ENCODE results near the gene COL16A1.

COL16A1 gene

GRCh38 chr1:31705080-31705866 lies 1.5 kb upstream of the COL16A1 start:
- DNase-seq: peak; percentile 42 to 43

GRCh38 chr1:31704271-31705079 lies 658 bp upstream of the COL16A1 start:
- DNase-seq: no peak

- DNase-seq: no peak
Observed at GRCh38 chr1:31702836-31703404, 897 bp downstream of the COL16A1 start.

GRCh38 chr1:31701091-31701736 lies 2.6 kb downstream of the COL16A1 start:
- peak; percentile 21 to 22 for DNase-seq

GRCh38 chr1:31700468-31701090 lies 3.2 kb downstream of the COL16A1 start:
- DNase-seq: no peak

- DNase-seq: no peak
Observed at GRCh38 chr1:31699341-31699891, 4.4 kb downstream of the COL16A1 start.

- DNase-seq: no peak
Observed at GRCh38 chr1:31697369-31697984, 6.3 kb downstream of the COL16A1 start.

DNA sequence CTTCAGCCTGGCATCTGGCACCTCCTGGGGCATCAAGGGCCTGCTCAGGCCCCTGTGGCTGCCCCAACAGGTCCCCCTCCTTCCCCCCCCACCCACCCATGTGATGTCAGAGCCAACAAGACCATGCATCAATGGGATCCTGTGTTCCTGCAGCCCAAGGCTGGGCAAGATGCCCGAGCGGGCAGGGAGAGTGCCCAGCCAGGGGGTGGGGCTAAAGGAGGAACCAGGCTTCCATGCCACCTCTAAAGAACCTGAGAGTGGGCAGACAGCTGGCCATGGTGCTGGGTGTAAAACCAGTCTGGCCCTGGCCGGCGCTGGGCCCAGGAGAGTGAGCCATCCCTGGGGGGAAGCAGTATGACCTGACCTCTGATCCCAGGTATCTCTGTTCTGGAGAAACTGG lies 7.6 kb downstream of the COL16A1 start:
- no peak for DNase-seq

DNA sequence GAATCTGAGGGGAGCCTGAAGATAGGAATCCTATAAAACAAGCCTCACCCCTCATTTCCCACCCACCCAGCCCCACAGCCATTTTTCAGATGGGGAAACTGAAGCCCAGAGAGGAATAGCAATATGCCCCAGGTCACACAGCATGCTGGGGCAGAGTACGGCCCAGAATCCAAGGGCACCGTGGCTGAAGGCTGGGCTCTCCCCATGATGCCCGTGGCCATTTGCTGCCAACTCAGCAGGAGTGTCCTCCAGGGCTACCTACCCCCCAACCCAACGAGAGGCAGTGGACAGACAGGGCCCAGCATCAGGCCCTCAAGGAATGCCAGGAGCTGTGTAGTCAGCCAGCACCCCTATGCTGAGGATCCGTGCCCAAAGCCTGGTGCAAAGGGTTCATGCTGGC lies 8.5 kb downstream of the COL16A1 start:
- DNase-seq: no peak

GRCh38 chr1:31694964-31695313 lies 8.9 kb downstream of the COL16A1 start:
- DNase-seq: no peak

- DNase-seq: no peak
Observed at GRCh38 chr1:31694069-31694963, 9.5 kb downstream of the COL16A1 start.

GRCh38 chr1:31693231-31693630 lies 10.6 kb downstream of the COL16A1 start:
- DNase-seq: no peak

GRCh38 chr1:31691951-31692350 lies 11.9 kb downstream of the COL16A1 start:
- no peak for DNase-seq

DNA sequence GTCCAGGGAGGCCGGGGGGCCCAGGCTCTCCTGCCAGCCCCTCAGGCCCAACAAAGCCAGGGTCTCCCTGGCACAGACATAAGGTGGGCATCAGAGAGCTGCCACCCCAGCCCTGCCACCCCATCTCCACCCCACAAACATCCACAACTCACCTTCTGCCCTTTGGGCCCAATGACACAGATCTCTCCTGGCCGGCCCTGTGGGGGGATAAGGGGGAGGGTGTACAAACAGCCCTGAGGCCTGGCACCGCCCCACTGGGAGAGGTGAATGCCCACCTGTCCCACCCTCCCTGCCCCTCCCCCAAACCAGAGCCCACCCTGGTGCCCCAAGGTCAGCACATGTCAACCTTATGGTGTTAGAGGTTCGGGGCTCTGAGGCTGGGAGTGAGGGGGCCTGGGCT lies 12.4 kb downstream of the COL16A1 start:
- DNase-seq: no peak

DNA sequence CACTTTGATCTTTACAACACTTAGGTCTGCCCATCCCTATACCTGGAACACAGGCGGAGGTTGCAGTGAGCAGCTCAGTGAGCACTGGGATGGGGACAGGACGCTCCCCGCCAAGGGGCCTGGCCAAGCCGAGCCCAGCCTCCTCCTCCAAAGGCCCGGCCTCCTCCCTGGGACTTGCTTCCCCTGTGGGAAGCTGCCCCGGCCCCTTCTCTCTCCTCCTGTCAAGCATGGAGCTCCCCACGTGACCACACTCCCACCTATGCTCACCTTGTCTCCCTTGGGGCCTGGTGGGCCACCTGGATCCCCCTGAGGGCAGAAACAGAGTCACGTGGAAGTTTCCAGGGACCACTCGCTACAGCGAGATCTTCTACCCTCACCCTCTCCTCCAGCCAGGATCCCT lies 12.9 kb downstream of the COL16A1 start:
- DNase-seq: no peak

DNA sequence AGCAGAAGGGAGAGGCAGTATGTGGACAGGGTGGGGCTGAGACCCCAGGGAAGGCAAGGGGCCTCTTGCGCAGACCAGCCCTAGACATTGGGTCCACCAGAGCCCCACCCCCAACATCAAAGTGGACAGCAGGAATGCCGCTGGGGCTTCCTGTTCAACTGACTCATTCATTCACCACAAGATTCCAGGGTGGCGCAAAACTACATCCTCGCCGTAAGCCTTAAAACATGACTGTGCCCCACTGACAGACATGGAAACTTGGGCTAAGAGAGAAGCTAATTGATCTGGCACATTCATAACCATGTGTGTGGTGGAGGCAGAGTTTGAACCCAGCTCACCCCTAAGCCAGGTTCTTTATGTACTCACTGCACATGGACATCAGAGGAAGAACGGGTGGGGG lies 14.0 kb downstream of the COL16A1 start:
- DNase-seq: no peak

- DNase-seq: no peak
Observed at GRCh38 chr1:31689379-31689778, 14.4 kb downstream of the COL16A1 start.

DNA sequence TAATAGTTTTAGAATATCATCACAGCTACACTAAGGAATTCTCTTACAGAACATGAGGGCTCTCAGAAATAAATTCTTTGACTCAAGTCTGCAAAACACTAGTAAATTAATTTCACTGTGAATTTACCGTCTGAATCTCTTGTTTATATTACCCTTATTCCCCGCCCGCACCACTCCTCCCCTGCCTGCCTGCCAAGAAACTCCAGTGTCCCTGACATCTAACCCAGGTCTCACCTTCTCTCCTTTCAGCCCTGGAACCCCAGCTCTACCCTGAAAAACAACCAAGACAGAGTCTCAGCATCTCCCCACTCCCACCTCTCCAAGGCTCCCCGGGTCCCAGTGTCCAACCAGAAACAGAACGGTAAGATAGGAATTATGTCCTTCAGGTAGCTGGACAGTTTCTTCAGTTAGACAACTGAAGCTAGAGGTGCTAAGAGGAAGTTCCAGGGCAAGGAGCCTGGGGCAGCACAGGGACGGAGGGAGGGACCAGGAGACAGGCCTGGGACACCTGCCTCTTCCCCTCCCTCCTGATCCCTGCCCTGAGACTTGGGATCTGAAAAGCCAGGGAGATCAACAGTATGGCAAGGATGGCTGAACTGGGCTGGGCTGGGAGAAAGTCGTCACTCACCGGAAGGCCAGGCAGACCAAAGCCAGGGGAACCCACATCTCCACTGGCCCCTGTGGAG lies 15.4 kb downstream of the COL16A1 start:
- no peak for DNase-seq

- no peak for DNase-seq
Observed at GRCh38 chr1:31687601-31688000, 16.2 kb downstream of the COL16A1 start.

- DNase-seq: no peak
Observed at GRCh38 chr1:31685795-31686194, 18.0 kb downstream of the COL16A1 start.

- DNase-seq: no peak
Observed at GRCh38 chr1:31683997-31684396, 19.8 kb downstream of the COL16A1 start.

Data from activated CD4-positive, alpha-beta T cell treated with anti-CD3 and anti-CD28 coated beads, Interleukin-2, amount 50 U/mL, for 4 hours (primary cell).